ENCODE measurements around the gene BTRC. TPM values are rescaled to one million over a fixed set of nuclear protein-coding genes. Genes with fewer than 3 reads are reported as not detected.
A peak's percentile ranks its signal among the peaks of the same experiment; 100 is the strongest.

Gene BTRC
- total RNA-seq, 1 donor from 2014 or later = 29.9 TPM

GRCh38 chr10:101545898-101546297 is 191.9 kb downstream of the BTRC start:
- no peak for DNase-seq

GRCh38 chr10:101550965-101551364 is 197.0 kb downstream of the BTRC start:
- DNase-seq = no peak

GRCh38 chr10:101552442-101552841 is 198.5 kb downstream of the BTRC start:
- no peak for DNase-seq

DNA sequence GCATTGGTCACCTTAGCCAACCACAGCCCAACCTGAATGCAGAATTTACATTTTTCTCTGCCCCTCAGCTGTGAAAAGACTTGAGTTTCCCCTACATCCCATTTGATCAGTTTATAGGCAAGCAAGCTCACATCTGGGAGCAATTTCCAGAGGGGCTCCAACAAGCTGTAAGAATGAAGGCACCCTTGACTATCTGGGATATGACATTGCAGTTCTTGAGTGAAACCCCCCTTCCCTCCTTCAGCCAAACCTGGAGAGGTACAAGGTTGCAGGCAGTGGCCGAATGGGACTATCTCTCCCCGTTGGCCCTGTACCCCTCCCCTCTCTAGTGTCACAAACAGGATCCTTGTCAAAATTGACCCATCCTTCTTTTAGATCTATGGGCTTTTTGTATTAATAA is 203.6 kb downstream of the BTRC start:
- no peak for DNase-seq

DNA sequence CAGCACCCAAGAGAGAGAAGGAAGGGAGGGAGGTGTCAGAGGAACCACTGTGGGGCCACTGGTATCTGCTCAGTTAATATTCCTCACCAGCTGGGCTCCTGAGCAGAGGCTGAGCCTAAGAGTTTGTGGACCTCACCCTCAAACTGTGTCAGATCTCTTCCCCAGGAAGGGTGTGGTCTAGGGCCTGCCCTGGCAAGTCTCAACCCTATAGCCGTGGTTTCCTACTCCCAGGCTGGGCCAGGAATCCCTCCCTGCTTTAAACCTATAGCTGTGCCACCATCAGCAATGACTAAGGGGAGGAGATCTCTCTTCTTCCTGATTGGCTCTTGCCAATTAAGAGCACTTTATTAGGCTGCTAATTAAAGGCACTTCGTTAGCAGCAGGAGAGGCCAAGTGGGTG is 204.2 kb downstream of the BTRC start:
- DNase-seq = no peak

GRCh38 chr10:101558671-101559595 is 205.0 kb downstream of the BTRC start:
- DNase-seq = no peak

- DNase-seq = no peak
These were observed 205.8 kb downstream of the BTRC start for GRCh38 chr10:101559596-101560297.

DNA sequence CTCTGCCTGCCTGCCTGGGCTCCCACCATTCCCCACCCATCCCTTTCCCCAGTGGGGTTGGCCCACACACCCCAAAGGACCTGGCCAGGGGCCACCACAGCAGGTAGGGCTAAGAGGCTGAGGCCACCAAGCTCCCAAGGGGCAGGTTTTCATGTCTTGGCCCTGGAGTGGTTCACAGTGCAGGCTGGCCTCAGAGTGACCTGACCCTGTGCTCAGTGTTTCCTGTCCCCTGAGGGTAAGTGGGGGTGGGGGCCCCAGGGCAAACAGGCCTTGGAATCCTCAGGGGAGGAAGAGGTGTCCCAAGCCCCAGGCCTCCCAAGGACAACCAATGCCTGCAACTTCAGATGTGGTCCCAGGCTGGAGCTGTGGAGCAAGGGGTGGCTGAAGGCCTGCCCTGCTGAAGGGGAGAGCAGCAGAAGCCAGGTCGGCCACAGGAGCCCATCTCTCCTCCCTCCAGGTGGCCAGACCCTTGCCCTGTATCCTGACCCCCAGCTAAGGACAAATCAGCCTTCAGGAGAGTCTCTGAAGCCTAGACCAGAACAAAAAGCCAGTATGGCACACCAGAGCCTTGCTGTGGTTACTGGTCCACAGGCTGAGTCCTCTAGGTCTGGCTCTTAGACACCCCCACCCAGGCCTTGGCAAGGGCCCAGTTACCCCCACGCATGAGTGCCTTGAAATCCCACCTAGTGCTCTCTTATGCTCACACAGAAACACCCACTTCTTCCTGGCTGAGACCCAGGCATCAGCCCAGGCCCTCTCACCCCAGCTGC is 206.5 kb downstream of the BTRC start:
- DNase-seq = no peak

DNA sequence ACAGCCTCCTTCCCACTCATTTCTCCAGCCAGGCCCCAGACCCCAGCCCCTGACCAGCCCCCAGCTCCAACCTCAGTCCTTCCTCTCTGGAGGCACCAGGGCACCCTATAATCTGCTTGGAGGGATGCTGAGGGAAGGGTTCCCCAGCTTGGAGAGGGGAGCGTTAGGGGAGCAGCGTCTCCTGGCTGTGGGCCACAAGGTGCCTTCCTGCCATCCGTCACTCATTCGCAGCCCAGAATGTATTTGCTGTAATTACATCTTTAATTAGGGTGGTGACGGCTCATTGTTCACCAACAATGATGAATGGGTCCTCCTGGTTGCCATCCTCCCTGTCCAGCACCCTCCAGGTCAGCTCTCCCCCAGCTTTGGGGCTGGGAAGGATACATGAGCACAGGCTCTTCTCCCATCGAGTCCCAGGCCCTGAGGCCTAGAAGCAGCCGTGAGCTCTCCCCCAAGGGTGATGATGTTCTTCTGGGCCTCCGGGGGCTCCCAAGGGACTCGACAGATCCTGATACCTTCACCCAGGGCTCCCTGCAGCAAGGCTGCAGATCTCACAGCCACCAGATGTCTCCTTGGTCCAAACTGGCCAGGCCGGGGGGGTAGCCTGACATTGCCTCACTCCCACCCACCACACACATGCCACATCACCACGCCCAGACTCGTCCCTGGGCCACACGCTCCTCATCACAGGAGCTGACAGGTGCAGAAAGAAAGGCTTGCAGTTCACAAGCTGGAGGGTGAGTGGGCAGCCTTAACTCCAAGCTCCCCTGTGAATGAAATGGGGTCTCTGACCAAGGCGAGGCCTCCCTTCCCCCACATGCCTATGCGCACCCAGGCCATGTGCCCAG is 207.3 kb downstream of the BTRC start:
- no peak for DNase-seq

GRCh38 chr10:101562231-101562630 is 208.3 kb downstream of the BTRC start:
- no peak for DNase-seq

DNA sequence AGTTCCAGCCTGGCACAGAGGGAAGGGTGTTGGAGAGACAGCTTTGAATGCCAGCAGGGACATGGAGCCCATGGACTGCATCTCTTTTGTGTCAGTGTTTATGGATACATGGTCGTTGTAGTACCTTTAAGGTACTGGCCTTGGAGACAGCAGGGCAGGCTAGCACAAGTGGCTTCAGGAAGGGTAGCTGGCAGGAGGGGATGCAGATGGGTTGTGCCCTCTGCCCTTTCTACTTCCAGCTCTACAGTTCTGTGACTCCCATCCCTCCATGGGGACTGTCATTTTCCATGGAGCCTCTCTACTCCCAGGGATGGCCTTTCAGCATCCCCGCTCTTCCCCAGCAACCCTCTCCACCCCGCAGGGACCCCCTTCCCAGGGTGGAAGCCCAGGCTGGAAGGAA is 209.0 kb downstream of the BTRC start:
- no peak for DNase-seq

GRCh38 chr10:101563497-101564040 is 209.6 kb downstream of the BTRC start:
- no peak for DNase-seq

DNA sequence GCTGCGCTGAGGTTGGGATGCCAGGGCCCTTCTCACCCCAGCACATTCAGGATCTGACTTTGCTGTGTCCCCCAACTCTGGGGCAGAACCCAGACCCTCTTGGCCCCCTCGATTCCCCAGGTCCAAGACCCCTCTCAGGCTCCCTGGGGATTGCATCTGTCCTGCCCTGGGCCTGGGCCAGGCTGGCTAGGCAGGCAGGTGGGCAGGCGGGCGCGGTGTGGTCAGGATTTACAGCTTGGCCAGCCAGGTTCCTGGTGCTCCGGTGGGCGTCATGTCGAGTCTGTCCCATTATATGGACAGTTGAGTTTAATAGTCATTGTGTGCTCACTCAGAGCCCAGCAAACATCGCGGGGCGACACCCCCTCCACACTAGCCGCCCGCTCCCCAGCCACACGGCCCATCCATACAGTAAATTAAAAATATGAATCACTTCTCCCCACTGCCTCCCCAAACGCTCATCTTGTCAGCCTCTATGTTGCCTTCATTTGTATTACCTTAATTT is 210.6 kb downstream of the BTRC start:
- no peak for DNase-seq

DNA sequence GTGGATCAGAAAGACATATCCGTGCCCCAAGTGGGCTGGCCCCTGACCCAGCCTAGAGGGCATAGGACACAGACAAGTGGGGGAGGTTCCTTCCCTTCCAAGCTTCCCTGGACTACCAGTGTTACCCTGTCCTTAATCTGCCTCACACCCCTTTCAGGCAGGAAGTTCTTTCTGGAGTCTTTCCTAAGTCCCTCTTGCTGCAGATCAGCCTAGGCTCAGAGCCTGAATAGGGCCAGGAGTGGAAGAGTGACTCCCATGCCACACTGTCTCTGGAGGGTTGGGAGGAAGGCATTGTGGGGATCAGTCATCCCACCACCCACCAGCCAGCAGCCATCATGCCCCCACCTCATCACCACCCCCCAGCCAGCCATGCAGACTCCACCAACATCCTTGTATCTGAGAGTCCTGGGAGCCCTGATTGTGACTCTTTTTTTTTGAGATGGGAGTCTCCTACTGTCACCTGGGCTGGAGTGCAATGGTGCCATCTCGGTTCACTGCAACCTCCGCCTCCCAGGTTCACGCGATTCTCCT is 211.5 kb downstream of the BTRC start:
- DNase-seq = no peak

DNA sequence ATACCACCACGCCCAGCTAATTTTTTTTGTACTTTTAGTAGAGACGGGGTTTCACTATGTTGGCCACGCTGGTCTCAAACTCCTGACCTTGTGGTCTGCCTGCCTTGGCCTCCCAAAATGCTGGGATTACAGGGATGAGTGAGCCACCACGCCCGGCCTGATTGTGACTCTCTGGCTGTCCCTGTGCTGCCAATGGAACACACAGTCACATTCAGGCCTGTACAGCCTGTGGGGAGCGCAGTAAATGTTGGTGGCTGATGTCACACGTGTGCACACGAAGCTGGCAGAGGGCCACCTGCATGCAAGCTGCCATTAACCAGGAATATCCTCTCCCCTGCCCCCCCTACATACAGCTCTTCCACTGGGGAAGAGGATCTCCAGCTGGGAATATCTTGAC is 212.0 kb downstream of the BTRC start:
- DNase-seq = no peak

DNA sequence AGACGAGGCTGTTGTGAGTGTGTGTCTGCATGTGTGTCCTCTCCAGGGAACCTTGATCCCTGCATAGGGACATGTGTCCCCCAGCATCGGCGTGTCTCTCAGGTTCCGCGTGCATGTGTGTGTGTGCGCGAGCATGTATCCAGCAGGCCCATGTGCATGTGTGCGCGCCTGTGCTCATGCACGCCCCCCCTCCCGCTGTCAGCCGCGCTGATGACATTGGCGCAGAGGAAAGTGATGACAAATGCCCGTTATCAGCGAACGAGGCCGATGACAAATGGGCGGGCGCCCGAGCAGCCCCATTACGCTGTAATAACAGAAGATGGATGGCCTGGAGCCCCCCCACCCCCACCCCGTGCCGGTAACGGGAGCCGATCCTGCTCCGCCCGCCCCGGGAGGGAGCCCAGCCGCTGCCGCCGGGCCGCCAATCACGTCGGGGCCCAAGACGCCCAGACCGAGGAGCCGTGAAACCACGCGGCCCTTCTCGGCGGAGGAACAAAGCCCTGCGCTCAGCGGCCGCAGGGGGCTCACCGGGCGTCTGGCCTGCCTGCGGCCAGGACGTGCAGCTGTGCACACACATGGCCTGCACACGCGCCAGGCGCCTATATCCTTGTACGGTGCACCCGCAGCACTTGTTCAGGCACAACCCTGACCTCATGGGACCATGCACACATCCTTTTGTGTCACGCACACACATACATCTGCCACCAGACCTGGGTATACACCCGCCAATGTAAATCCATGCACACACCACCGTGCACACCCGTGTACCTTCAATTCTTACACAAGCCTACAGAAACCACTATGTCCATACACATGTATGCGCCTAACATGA is 212.6 kb downstream of the BTRC start:
- peak; percentile 33 for DNase-seq

- DNase-seq = no peak
These were observed 213.4 kb downstream of the BTRC start for GRCh38 chr10:101567165-101568006.

DNA sequence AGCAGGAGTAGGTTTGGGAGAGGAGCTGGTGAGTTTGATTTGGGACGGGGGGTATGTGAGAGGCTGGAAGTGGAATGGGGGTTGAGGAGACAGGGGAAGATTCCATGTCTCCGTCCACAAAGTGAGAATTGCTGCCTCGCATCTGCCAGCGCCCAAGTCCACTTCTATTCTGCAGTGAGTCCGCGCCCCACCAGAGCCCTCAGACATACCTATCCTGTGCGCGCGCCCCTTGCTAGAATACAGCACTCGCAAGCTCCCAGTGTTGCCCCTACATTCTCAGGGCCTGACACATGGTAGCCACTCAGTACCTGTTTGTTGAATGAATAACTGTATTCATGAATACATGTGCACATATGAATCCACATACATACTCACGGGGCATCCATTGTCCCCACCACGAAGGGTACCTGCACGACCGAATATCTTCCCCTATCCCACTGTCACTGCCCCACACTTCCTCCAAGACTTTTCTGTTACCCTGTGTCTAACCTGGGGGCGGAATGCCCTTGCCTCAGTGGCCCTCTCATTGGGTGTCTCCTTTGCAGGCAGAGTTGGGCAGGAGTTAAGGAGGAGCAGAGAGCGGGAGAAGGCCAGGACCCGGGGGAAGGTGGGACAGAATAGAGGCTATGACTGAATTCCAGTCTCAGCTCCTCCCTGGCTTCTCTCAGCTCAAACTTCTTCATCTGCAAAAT is 214.2 kb downstream of the BTRC start:
- no peak for DNase-seq

GRCh38 chr10:101569323-101569621 is 215.3 kb downstream of the BTRC start:
- DNase-seq = no peak

Data from occipital lobe (tissue), 2 donors.